Activated CD4-positive, alpha-beta T cell treated with anti-CD3 and anti-CD28 coated beads for 48 hours (primary cell): ENCODE measurements around the gene ANO10.
"Not testable (repeated sequence)": the region's sequence is repeated elsewhere in the genome, so short reads cannot be mapped to it uniquely, and the experiment has no call there.

Experiments
- DNase-seq: peaks from one replicate; pipeline ENCODE4 v3.0.0-alpha.2; 2020

The ANO10 gene

DNA sequence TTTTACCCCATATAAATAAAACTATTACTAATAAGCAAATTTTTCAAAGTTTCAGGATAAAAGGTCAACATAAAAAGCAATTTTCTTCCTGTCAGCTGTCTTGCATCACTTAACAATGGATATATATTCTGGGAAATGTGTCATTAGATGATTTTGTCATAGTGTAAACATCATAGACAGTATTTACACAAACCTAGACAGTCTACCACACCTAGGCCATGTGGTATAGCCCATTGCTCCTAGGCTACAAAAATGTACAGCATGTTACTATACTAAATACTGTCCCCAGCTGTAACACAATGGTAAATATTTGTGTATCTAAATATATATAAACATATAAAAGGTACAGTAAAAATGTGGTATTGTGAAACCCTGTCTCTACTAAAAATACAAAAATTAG is 156.7 kb downstream of the ANO10 start:
- DNase-seq: no peak

DNA sequence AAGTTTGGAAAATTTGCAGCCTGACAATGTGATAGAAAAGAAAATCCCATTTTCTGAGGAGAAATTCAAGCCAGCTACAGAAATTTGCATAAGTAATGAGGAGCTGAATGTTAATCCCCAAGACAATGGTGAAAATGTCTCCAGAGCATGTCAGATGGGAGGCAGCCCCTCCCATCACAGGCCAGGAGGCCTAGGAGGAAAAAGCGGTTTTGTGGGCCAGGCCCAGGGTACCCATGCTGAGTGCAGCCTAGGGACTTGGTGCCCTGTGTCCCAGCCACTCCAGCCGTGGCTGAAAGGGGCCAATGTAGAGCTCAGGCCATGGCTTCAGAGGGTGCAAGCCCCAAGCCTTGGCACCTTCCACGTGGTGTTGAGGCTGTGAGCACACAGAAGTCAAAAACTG is 159.2 kb downstream of the ANO10 start:
- DNase-seq: not testable (repeated sequence)

DNA sequence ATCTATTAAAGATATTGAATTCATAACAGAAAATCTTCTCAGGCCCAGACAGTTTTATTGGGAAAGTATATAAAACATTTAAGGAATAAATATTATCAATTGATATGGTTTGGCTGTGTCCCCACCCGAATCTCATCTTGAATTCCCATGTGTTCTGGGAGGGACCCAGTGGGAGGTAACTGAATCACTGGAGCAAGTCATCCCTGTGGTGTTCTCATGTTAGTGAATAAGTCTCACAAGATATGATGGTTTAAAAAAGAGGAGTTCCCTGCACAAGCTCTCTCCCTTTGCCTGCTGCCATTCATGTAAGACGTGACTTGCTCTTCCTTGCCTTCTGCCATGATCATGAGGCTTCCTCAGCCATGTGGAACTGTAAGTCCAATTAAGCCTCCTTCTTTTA is 160.5 kb downstream of the ANO10 start:
- no peak for DNase-seq

DNA sequence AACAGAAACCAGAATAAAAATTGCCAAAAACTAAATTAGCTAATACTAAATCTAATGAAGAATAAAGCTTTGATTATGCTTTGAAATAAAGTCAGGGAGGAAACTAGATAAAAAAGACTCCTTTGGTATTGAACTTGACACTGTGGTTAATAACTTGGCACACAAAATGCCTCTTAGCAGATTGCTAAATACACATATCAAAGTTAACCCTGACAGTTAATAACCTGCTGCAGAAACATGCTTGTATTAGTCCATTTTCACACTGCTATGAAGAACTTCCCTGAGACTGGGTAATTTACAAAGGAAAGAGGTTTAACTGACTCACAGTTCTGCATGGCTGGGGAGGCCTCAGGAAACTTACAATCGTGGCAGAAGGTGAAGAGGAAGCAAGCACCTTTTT is 164.8 kb downstream of the ANO10 start:
- DNase-seq: not testable (repeated sequence)

DNA sequence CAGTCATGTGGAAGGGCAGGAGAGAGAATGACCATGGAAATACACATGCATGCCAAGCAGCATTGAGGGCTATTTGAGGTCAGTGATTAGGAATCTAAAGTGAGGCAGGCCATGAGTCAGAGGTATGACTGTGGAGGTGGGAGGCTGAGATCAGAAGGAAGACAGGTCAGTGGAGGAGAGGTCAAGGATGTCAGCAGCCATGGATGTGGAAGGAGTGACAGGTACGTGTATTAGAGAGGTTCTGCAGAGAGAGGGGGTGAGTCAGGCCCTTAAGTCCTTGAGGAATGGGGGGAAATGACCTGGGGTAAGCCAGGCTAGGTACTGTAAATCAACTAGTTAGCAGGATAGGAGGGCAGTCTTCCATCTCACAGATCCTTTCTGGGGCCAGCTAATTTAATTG is 166.6 kb downstream of the ANO10 start:
- DNase-seq: no peak

DNA sequence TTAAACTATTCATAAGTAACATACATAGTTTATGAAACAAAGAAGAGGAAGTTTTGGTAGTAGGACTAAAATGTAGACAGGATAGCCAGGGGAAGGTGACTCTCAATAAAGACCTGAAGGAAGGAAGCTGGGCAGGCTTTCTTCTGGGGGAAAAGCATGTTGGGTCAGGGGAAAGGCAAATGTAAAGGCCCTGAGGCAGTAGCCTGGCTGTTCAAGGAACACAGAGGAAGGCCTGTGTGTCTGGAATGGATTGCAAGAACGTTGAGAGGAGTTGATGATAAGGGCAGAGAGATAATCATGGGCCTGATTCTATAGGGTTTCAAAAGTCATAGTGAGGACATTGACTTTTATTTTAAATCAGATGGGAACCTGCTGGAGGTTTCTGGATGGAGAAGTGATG is 167.8 kb downstream of the ANO10 start:
- DNase-seq: no peak

DNA sequence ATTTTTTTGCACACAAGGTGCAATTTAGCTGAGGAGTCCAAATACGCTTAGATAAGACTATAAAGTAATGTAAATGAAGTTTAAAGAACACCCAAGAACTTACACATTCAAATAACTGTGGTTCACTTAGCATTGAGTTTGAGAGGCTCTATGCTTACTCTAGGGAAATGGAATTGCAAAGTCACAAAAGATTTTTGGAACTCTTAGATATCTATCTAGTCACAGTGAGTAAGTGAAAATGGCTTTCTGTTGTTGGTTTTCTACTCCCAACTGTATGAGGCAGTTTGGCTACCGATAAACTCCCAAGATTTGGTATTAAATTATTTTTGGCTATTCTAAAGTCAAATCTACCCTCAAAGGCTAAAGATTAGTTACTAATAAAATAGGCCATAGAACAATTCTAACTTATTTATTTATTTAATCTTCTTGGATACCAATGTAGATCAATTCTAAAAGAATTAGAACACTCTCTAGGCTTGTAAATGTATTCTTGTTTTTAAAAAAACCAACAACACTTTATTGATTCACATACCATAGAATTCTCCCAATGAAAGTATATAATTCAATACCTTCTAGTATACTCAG is 170.0 kb downstream of the ANO10 start:
- DNase-seq: no peak

DNA sequence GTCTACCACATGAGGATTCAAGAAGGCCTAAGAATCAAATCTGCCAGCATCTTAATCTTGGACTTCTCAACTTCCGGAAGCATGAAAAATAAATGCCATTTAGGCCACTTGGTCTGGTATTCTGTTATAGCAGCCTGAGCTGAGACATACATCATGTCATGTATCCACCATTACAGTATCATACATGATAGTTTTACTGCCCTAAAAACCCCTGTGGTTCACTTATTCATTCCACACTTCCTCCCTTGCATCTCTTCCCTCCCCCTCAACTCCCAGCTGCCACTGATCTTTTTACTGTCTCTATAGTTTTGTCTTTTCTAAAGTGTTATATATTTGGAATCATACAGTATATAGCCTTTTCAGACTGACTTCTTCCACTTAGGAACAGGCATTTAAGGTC is 173.7 kb downstream of the ANO10 start:
- DNase-seq: no peak

DNA sequence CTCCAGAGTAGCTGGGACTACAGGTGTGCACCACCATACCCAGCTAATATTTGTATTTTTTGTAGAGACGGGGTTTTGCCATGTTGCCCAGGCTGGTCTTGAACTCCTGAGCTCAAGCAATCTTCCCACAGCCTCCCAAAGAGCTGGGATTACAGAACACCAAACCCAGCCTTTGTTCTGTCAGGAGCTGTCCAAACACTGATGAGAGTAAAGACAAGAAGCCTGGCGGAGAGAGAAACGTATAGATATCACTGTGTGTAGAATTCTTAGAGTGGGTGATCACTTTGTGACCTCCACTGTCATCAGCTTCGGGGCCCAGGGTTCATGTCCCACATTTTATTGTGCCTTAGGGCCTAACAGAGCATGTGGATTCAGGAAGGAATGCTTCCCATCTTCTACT is 176.0 kb downstream of the ANO10 start:
- no peak for DNase-seq

DNA sequence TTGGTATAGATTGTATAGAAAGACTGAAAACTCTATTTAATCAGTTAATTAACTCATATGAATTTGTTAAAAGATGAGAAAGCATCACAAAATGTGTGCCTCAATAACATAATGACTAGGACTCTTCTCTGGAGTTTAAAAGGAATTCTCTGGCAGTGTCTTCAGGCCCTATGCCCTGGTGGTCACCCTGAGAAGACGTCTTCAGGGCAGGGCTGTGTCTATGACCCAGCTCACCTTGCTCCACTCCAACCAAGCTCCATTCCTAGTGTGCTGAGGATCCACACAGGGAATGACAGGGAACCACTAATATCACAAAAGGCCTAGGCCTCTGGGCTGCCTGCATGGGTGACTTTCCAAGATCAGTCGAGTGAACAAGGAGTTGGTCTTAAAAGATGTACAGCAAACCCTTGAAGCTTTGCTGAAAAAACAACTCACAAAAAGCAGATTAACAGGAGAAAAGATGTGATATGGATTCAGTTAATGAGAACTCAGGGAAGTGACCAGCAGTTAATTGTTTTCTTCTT is 178.9 kb downstream of the ANO10 start:
- no peak for DNase-seq

DNA sequence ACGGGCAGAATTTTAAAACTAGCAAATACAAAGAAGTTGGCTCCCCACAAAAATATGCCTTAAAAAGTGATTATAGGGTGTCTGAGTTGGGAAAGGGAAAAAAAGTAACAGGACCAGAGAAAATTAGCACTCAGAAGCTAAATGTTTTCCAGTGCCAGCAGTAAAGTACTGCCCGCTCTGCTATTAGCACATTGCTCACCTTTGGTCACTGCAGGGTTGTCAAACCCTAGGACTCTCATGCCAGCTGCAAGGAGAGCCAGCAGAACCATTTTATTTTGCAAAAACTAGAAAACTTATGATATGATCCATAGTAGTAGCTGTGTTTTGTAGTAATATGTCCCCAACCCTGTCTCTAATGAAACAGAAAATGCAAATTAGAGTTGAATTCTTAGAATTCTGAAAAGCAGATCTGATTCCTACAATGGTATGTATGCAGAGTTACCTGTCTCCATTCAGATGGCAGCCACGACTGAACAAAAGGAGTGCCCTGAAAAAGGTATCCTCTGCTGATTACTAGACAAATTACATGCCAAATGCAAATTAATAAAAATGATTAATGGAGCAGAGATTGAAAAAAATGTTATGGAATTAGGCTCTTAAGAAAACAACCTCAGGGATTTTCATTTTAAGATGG is 185.2 kb downstream of the ANO10 start:
- DNase-seq: no peak

DNA sequence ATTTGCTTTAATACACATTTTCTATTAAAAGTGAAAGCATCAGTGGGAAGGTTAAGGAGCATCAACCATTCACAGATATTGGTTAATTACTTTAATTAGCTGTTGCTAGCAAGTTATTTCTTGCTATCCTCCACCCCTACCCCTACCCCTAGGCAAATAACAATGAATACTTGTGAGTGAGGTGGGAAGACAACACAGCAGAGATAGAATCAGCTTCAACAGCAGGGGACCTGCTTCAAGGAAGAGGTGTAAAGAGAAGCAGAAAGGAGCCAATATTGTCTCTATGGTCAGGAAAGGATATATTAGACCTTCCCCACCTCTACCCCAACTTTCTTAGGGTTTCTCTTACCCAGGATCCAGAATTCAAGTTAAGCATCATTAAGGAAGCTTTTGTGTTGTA is 186.1 kb downstream of the ANO10 start:
- no peak for DNase-seq

DNA sequence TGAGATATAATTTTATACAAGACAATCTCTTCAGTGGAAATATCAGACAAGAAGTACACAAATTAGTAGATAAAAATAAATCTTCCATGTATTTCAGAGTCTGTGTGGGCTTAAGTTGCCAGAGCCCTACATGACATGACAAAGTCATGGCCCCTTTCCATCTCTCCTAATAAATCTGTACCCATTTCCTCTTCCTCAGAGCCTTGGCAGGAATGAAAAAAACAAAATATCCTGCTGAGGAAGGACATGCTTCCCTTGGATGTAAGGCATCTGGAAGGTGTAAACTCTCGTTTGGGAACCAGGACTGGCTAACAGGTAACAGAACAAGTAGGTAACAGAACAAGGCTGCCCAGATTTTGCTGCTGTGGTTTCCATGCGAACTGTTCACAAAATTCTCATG is 187.4 kb downstream of the ANO10 start:
- no peak for DNase-seq

DNA sequence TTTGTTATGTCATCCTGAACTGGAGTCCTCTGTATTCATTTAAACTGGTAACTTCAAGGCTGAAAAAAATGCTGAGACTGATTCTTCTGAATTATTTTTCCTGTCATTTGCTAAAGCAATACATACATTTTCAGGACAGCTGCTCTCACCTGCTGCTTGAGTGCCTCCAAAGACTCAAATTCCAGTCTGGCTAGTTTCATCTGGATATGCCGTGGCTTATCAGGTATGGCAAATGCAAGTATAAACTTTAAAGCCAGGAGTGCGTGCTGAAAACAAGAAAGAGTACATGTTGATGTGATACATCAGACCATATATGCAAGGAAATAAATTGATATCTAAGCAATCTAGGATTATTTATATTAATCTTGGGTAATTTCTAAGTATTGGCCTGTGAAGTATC is 189.3 kb downstream of the ANO10 start:
- no peak for DNase-seq

DNA sequence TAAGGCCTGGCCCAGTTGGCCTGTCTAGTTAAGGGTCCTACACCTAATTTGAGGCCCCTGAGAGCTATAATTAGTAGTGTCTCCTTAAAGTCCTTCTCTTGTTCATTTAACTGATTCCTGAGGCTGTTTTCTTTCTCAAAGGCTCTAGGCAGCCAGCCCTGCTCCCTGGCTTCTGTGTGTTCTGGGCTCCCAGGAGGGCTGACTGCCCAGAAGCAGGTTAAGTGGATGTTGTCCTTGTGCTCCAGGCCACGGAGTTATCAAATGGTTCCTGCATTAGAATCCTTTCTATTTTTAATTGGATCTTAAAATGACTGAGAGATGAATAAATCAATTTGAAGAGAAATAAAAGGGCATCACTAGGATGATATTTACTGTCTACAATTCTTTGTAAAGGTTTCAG is 195.4 kb downstream of the ANO10 start:
- DNase-seq: no peak

DNA sequence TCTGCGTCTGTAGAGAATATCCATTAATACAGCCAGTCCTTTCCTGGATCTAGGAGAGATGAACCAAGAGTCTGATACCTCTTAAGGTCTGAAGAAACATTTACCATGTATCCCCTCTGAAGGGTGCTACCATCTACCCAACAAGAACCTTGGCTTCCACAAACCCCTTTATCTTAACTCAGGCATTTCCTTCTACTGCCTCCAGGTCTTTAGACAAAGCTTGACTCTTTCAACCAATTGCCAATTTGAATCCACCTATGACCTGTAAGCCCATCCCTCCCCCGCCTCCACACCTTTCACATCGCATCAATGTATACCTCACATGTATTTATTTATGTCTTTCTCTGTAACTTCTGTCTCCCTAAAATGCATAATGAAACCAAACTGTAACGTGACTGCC is 196.0 kb downstream of the ANO10 start:
- no peak for DNase-seq

DNA sequence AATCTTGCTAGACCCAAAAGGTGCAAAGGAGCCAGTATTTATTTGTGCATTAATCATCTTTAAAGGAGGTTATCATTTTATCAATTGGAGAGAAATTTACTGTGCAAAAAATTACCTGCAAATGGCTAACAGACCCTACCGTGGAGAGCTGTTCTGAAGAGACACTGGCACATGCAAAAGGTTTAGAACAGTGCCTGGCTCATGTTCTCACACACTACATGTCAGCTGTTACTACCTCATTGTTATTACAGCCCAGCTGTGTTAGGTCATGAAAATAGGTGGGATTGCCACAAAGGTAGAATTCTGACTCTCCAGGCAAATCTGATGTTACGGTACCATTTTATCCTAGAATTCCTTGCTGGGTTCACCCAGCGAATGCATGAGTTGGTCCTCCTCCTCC is 198.2 kb downstream of the ANO10 start:
- no peak for DNase-seq

DNA sequence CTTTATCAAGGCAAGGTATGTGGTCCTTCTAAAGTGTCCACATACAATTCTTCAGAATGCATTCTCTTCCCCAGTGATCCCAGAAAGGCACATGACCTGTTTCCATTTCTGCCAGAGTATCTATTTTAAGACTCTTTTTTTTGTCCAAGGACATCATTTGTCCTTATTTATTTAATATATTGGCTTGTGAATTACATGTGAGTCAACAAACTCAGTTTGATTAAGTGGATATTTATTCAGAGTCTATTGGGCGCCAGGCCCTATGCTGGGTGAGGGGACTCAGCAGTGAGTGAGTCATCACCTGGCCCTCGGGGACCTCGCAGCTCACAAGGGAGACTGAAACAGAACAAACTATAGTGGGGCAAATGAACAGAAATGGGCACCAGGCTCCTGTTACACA is 198.7 kb downstream of the ANO10 start:
- DNase-seq: no peak

DNA sequence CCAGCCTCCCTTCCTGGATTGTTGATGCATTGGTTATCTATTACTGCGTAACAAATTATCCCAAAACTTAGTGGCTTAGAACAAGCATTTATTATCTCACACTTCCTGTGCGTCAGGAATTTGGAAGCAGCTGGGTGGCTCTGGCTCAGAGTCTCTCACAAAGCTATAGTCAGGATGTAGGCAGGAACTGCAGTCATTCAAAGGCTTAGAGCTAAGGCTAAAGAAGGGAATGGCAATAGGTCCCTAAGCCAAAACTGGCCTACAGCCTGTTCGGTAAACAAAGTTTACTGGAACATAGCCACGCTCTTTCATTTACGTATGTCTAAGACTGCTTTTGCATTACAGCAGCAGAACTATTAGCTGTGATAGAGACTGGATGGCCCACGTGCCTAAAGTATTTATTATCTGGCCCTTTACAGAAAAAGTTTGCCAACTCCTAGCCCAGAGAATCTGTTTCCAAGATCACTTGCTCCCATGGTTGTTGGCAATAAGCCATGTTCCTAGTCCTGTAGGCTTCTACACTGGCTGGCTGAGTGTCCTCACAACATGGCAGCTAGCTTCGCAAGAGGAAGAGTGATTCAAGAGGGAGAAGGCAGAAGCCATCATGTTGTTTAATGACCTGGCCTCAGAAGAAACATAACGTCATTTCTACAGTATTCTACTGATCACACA is 203.1 kb downstream of the ANO10 start:
- DNase-seq: no peak

DNA sequence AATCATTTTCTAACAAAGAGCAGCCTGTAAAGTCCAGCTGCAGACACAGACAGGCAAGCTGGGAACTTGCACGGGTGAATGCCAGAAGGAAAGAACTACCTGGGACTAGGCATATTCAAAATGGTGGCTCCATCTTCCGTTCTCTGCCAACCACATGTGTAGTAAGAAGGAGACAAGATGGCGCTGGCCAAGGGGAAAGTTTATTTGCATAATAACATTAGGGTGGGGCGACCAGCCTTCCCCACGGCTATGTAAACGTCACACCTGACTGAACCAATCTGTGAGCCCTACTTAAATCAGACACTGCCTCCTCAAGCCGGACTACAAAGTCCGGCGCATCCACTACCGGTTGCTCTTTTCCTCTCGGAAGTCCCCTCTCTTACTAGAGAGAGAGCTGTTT is 204.7 kb downstream of the ANO10 start:
- no peak for DNase-seq

DNA sequence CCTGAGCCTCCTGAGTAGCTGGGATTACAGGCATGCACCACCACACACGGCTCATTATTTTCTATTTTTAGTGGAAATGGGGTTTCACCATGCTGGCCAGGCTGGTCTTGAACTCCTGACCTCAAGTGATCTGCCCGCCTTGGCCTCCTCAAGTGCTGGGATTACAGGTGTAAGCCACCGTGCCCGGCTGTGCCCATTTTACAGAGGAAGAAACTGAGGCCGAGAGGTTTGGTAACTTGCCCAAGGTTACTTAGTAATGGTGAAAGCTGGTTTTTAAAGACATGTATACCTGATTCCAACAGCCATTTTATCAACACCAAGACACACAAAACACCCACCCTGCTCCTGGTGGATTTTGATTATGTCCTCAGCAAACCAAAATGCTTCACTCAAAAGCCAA is 206.7 kb downstream of the ANO10 start:
- no peak for DNase-seq

DNA sequence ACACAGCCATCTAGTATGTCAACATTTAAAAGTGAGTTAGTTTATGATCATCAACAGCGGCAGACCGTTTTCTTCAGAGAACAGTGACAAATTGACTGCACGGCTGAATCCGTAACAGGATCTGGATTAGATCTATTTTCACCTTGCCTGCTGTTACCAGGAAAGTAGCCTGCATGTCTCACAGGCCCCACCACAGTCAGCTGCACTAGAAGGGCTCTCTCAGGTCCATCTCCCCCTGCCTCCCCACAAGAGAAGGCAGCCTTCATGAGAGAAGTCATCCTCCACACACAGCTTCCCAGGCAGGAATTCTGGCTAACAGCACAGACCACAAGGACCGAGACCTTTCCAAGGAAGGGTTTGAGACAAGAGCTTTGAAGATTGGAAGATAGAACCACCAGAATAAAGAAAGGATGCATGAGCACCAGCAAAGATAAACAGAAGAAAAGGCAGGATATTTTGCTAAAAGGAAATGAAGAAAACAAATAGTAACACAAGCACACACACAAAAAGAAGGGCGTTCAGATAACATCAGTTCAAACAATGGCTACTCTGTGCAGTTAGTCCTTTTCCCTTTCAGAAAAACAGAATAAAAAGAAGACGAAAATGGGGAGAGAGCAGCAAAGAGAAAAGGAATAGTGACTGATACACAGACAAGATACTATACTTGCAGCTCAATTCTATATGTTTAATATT is 208.0 kb downstream of the ANO10 start:
- DNase-seq: no peak

DNA sequence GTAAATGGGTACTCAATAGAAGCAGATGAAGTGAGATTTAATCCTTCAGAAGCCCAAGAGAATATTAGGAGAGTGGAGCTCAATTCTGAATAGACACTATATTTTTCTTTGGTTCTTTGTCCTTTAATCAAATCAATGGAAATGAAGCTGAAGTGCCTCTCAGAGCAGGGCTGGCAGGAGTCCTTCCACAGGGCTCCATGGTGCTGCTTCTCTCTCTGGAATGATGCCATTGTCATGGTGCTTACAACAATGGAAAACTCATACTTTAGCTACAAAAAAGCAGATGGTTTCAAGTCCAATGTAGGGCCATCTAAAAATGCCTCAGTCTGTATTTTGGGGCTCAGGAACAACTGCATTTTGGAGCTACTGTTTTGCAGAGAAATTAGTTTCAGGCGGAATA is 210.4 kb downstream of the ANO10 start:
- DNase-seq: no peak

DNA sequence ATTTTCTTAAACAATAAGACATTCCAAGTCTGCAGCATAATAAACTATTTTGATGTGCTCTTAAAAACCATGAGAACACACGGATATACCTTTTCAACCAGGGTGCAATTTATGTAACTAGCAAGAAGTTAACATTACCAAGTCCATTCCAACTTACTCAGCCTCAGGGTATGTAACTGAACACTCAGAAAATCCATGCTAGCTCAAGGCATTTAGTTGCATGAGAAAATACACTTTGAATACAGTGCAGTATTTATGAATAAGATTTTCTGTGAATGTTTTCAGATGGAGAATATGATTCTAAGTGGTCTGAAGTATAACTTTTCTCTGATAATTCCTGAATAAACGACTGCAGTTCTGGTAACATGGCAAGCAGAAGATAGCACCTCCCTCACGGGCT is 211.2 kb downstream of the ANO10 start:
- no peak for DNase-seq
